Stimulated activated naive B cell treated with anti-CD40 and anti-IgM and Interleukin-4, amounts not matched to agents 10 μg/mL and 1 μg/mL and 100 μg/mL, for 72 hours (primary cell): ENCODE results near the gene ZNF584.

Experiments
- ATAC-seq, 2 donors: fragments of 150-1000 bp; cut with Tn5 transposase; replicated peaks; 2 replicates each; pipeline ENCODE4 v1.10.0; 2021; ENCODE audit warnings: moderate library complexity in 1 of 2
- DNase-seq: peaks from one replicate; pipeline ENCODE4 v3.0.0; 2021
- H3K27ac Mint-ChIP-seq: one replicate; pipeline ENCODE4 v1.8.0; 2022; ENCODE audit warnings: mild to moderate bottlenecking, mixed read lengths
- H3K27me3 Mint-ChIP-seq, 2 donors: one replicate each; pipeline ENCODE4 v1.8.0; 2022; ENCODE audit warnings: mixed read lengths in 2 of 2
- H3K36me3 Mint-ChIP-seq, 2 donors: one replicate each; pipeline ENCODE4 v1.8.0; 2022; ENCODE audit warnings: mixed read lengths in 2 of 2, mild to moderate bottlenecking in 1 of 2
- H3K4me1 Mint-ChIP-seq, 2 donors: one replicate each; pipeline ENCODE4 v1.8.0; 2022; ENCODE audit warnings: mixed read lengths in 2 of 2, mild to moderate bottlenecking in 1 of 2
- H3K4me3 Mint-ChIP-seq, 2 donors: one replicate each; pipeline ENCODE4 v1.8.0; 2022; ENCODE audit warnings: mild to moderate bottlenecking in 2 of 2, mixed read lengths in 2 of 2, moderate library complexity in 1 of 2
- H3K9me3 Mint-ChIP-seq, 2 donors: one replicate each; pipeline ENCODE4 v1.8.0; 2022; ENCODE audit warnings: mixed read lengths in 2 of 2, mild to moderate bottlenecking in 1 of 2

The ZNF584 gene

GRCh38 chr19:58380037-58380661 lies 28.3 kb upstream of the ZNF584 start:
- peaks cover 4 to 6% of the 10 kb centered on the region in 2 donors for H3K36me3 Mint-ChIP-seq
- H3K4me1 Mint-ChIP-seq, result peaks cover 20 to 25% of the 10 kb centered on the region in 2 donors
- no peaks in the 10 kb centered on the region for H3K9me3 Mint-ChIP-seq
- H3K27ac Mint-ChIP-seq, result peak overlapping the region; percentile 97
- DNase-seq (no peak), ATAC-seq (peak in 1 of 2 donors; percentile 9)
- no peaks in the 10 kb centered on the region for H3K27me3 Mint-ChIP-seq
- peak overlapping the region; percentile 91 to 94 for H3K4me3 Mint-ChIP-seq

GRCh38 chr19:58380662-58381459 lies 27.6 kb upstream of the ZNF584 start, which contains the start of gene ZNF837:
TSS of gene ZNF837 (minus strand) at chr19:58381030. CDS start at chr19:58369332, 11,698 bp downstream.
- Mint-ChIP-seq H3K36me3 (peaks cover 4 to 6% of the 10 kb centered on the region in 2 donors), H3K27me3 (no peaks in the 10 kb centered on the region), H3K9me3 (no peaks in the 10 kb centered on the region), H3K4me1 (peaks cover 26 to 32% of the 10 kb centered on the region in 2 donors), H3K4me3 (peak within 1 kb of the TSS; percentile 91 to 94), H3K27ac (peak within 1 kb of the TSS; percentile 97)
- ATAC-seq, result peak; percentile 83 to 86
- peak; percentile 99 for DNase-seq

- Mint-ChIP-seq H3K36me3 (peaks cover 4 to 11% of the 10 kb centered on the region in 2 donors), H3K4me1 (peaks cover 27 to 39% of the 10 kb centered on the region in 2 donors), H3K9me3 (no peaks in the 10 kb centered on the region), H3K27ac (peak overlapping the region; percentile 97), H3K27me3 (no peaks in the 10 kb centered on the region), H3K4me3 (peak overlapping the region; percentile 91 to 94)
- ATAC-seq (no peak), DNase-seq (no peak)
These were observed 26.8 kb upstream of the ZNF584 start for GRCh38 chr19:58381460-58382212.

GRCh38 chr19:58382997-58383603 lies 25.3 kb upstream of the ZNF584 start:
- Mint-ChIP-seq H3K9me3 (no peaks in the 10 kb centered on the region), H3K27me3 (no peaks in the 10 kb centered on the region), H3K27ac (no peak overlapping the region), H3K4me3 (no peak overlapping the region), H3K36me3 (peaks cover 12 to 20% of the 10 kb centered on the region in 2 donors), H3K4me1 (peaks cover 30 to 50% of the 10 kb centered on the region in 2 donors)
- ATAC-seq (no peak), DNase-seq (no peak)

- Mint-ChIP-seq H3K4me3 (peak overlapping the region; percentile 91 to 96), H3K4me1 (peaks cover 19 to 52% of the 10 kb centered on the region in 2 donors), H3K9me3 (no peaks in the 10 kb centered on the region), H3K36me3 (peaks cover 18 to 31% of the 10 kb centered on the region in 2 donors), H3K27ac (peak overlapping the region; percentile 98), H3K27me3 (no peaks in the 10 kb centered on the region)
- DNase-seq, result no peak
- no peak for ATAC-seq
These were observed 23.0 kb upstream of the ZNF584 start for GRCh38 chr19:58385313-58385890.

GRCh38 chr19:58385891-58386575 lies 22.4 kb upstream of the ZNF584 start:
- Mint-ChIP-seq H3K9me3 (no peaks in the 10 kb centered on the region), H3K27ac (peak overlapping the region; percentile 98), H3K4me3 (peak overlapping the region; percentile 91 to 96), H3K36me3 (peaks cover 24 to 38% of the 10 kb centered on the region in 2 donors), H3K4me1 (peaks cover 22 to 58% of the 10 kb centered on the region in 2 donors), H3K27me3 (no peaks in the 10 kb centered on the region)
- DNase-seq, result no peak
- peak; percentile 0 to 12 for ATAC-seq

GRCh38 chr19:58386576-58387337 lies 21.7 kb upstream of the ZNF584 start, which contains the start of gene RPS5:
TSS of gene RPS5 (plus strand) at chr19:58387269. CDS start at chr19:58388138, 869 bp downstream.
- ATAC-seq (peak; percentile 90 to 92), DNase-seq (peak; percentile 96)
- H3K4me1 Mint-ChIP-seq, result peaks cover 21 to 58% of the 10 kb centered on the region in 2 donors
- peak within 1 kb of the TSS; percentile 91 to 96 for H3K4me3 Mint-ChIP-seq
- H3K9me3 Mint-ChIP-seq, result no peaks in the 10 kb centered on the region
- no peaks in the 10 kb centered on the region for H3K27me3 Mint-ChIP-seq
- peaks cover 24 to 40% of the 10 kb centered on the region in 2 donors for H3K36me3 Mint-ChIP-seq
- peak within 1 kb of the TSS; percentile 98 for H3K27ac Mint-ChIP-seq

GRCh38 chr19:58387338-58388174 lies 20.9 kb upstream of the ZNF584 start:
- H3K36me3 Mint-ChIP-seq, result peaks cover 24 to 45% of the 10 kb centered on the region in 2 donors
- DNase-seq (no peak), ATAC-seq (peak in 1 of 2 donors; percentile 7)
- H3K4me1 Mint-ChIP-seq, result peaks cover 18 to 50% of the 10 kb centered on the region in 2 donors
- H3K27ac Mint-ChIP-seq, result peak overlapping the region; percentile 98
- H3K4me3 Mint-ChIP-seq, result peak overlapping the region; percentile 91 to 96
- no peaks in the 10 kb centered on the region for H3K27me3 Mint-ChIP-seq
- H3K9me3 Mint-ChIP-seq, result no peaks in the 10 kb centered on the region

GRCh38 chr19:58388175-58388526 lies 20.3 kb upstream of the ZNF584 start:
- H3K4me3 Mint-ChIP-seq, result peak overlapping the region; percentile 91 to 96
- peak overlapping the region; percentile 98 for H3K27ac Mint-ChIP-seq

GRCh38 chr19:58392945-58393724 lies 15.3 kb upstream of the ZNF584 start:
- Mint-ChIP-seq H3K27ac (peak overlapping the region; percentile 71), H3K9me3 (no peaks in the 10 kb centered on the region), H3K4me1 (peaks cover 26 to 51% of the 10 kb centered on the region in 2 donors), H3K36me3 (peaks cover 43 to 66% of the 10 kb centered on the region in 2 donors), H3K4me3 (no peak overlapping the region), H3K27me3 (peaks cover 7 to 12% of the 10 kb centered on the region in 2 donors)
- no peak for ATAC-seq
- no peak for DNase-seq

More at GRCh38 chr19:58388175-58388526, 20.3 kb upstream of the ZNF584 start:
- ATAC-seq (no peak), DNase-seq (no peak)
- Mint-ChIP-seq H3K9me3 (no peaks in the 10 kb centered on the region), H3K4me1 (peaks cover 22 to 51% of the 10 kb centered on the region in 2 donors), H3K27me3 (no peaks in the 10 kb centered on the region), H3K36me3 (peaks cover 29 to 51% of the 10 kb centered on the region in 2 donors)

- Mint-ChIP-seq H3K4me1 (peaks cover 25 to 45% of the 10 kb centered on the region in 2 donors), H3K9me3 (no peaks in the 10 kb centered on the region), H3K27me3 (peaks cover 7 to 12% of the 10 kb centered on the region in 2 donors), H3K36me3 (peaks cover 43 to 61% of the 10 kb centered on the region in 2 donors), H3K27ac (no peak overlapping the region), H3K4me3 (no peak overlapping the region)
- ATAC-seq (no peak), DNase-seq (no peak)
These were observed 14.8 kb upstream of the ZNF584 start for GRCh38 chr19:58393725-58394033.
